IMR-90 (cell line): Measurements from ENCODE around the gene SIM1. TPM values are rescaled to one million over a fixed set of nuclear protein-coding genes. Genes with fewer than 3 reads are reported as not detected.

Experiments used
- ATAC-seq: fragments of 200-7000 bp; cut with Tn5 transposase; 2 replicates; pipeline ENCODE4 v1.9.1; 2020; ENCODE audit warnings: low read depth, mild to moderate bottlenecking, moderate library complexity
- BruUV-seq: library from RNA; stranded (reverse); fragments of 400-500 nt; replicated peaks from 2 replicates; lab custom pipeline; 2021; lab: Mats Ljungman, UMichigan
- CTCF ChIA-PET: fragments of 300-600 bp; formaldehyde crosslinking; extraction: SDS; loops from one replicate; lab custom pipeline; 2021; ENCODE audit warnings: antibody characterized with exemption; lab: Yijun Ruan, JAX
- POLR2A ChIA-PET: fragments of 300-600 bp; sonication (Branson Sonifier 250); formaldehyde crosslinking; loops from one replicate; lab custom pipeline; 2022; ENCODE audit warnings: antibody characterized with exemption; ENCODE audit not compliant: unreplicated experiment; lab: Charles Lee
- DNase-seq: peaks from one replicate; pipeline ENCODE4 v3.0.0; 2013
- H2AFZ ChIP-seq: replicated peaks from 2 replicates; pipeline ENCODE3; 2013; ENCODE audit warnings: low read length, mild to moderate bottlenecking; ENCODE audit not compliant: poor library complexity
- H2AK5ac ChIP-seq: 2 replicates; pipeline ENCODE4 v1.6.1; 2013; ENCODE audit warnings: low read depth, low read length, inconsistent platforms
- H2AK9ac ChIP-seq: replicated peaks from 2 replicates; pipeline ENCODE3; 2013; ENCODE audit warnings: mild to moderate bottlenecking, low read depth, low read length, moderate library complexity; ENCODE audit not compliant: poor library complexity
- H2BK120ac ChIP-seq: 2 replicates; pipeline ENCODE4 v1.6.1; 2013; ENCODE audit warnings: low read depth, low read length, inconsistent platforms
- H2BK15ac ChIP-seq: 3 replicates; pipeline ENCODE4 v1.6.1; 2013; ENCODE audit warnings: low read depth, low read length, inconsistent platforms
- H2BK20ac ChIP-seq: 2 replicates; pipeline ENCODE4 v1.6.1; 2013; ENCODE audit warnings: low read depth, mild to moderate bottlenecking, inconsistent platforms, low read length, moderate library complexity
- H2BK5ac ChIP-seq: 2 replicates; pipeline ENCODE4 v1.6.1; 2013; ENCODE audit warnings: mild to moderate bottlenecking, low read depth, low read length, inconsistent platforms; ENCODE audit not compliant: poor library complexity, severe bottlenecking
- H3K14ac ChIP-seq: replicated peaks from 2 replicates; pipeline ENCODE4 v1.6.1; 2013; ENCODE audit warnings: low read depth, low read length, inconsistent platforms
- H3K18ac ChIP-seq: 2 replicates; pipeline ENCODE4 v1.6.1; 2013; ENCODE audit warnings: low read depth, low read length, control low read depth
- H3K23ac ChIP-seq: 2 replicates; pipeline ENCODE4 v1.6.1; 2013; ENCODE audit warnings: low read depth, low read length, inconsistent platforms
- H3K27ac ChIP-seq: 2 replicates; pipeline ENCODE4 v1.5.1; 2013; ENCODE audit warnings: mild to moderate bottlenecking, control low read depth, low read length; ENCODE audit not compliant: insufficient read depth
- H3K27me3 ChIP-seq: 2 replicates; pipeline ENCODE4 v1.6.1; 2013; ENCODE audit warnings: low read length; ENCODE audit not compliant: control insufficient read depth, insufficient read depth
- H3K36me3 ChIP-seq: 2 replicates; pipeline ENCODE4 v1.6.1; 2013; ENCODE audit warnings: low read length, mixed read lengths; ENCODE audit not compliant: control insufficient read depth, insufficient read depth
- H3K4ac ChIP-seq: 2 replicates; pipeline ENCODE4 v1.6.1; 2013; ENCODE audit warnings: low read depth, low read length, inconsistent platforms
- H3K4me1 ChIP-seq: 2 replicates; pipeline ENCODE4 v1.6.1; 2013; ENCODE audit warnings: low read length, mixed read lengths; ENCODE audit not compliant: control insufficient read depth, insufficient read depth
- H3K4me2 ChIP-seq: 2 replicates; pipeline ENCODE4 v1.6.1; 2013; ENCODE audit warnings: low read depth, mild to moderate bottlenecking, control low read depth, low read length, moderate library complexity
- H3K4me3 ChIP-seq: 2 replicates; pipeline ENCODE4 v1.5.1; 2013; ENCODE audit warnings: low read depth, mild to moderate bottlenecking, control low read depth, low read length, moderate library complexity; ENCODE audit not compliant: insufficient read depth
- H3K56ac ChIP-seq: 2 replicates; pipeline ENCODE4 v1.6.1; 2013; ENCODE audit warnings: low read length, inconsistent platforms; ENCODE audit not compliant: insufficient read depth; ENCODE audit errors: extremely low read depth
- H3K79me1 ChIP-seq, 2 experiments: 2 replicates each; pipeline ENCODE4 v1.6.1; 2013; ENCODE audit warnings: low read length in 2 of 2, inconsistent platforms in 1 of 2, low read depth in 1 of 2
- H3K9ac ChIP-seq: 2 replicates; pipeline ENCODE4 v1.6.1; 2013; ENCODE audit warnings: low read depth, low read length, control low read depth
- H3K9me1 ChIP-seq: 2 replicates; pipeline ENCODE4 v1.6.1; 2013; ENCODE audit warnings: low read length, inconsistent platforms; ENCODE audit not compliant: insufficient read depth
- H3K9me3 ChIP-seq: 2 replicates; pipeline ENCODE4 v1.6.1; 2013; ENCODE audit warnings: low read length; ENCODE audit not compliant: control insufficient read depth, insufficient read depth
- H4K20me1 ChIP-seq: 2 replicates; pipeline ENCODE4 v1.6.1; 2013; ENCODE audit warnings: low read length, inconsistent platforms; ENCODE audit not compliant: insufficient read depth
- H4K5ac ChIP-seq: 2 replicates; pipeline ENCODE4 v1.6.1; 2013; ENCODE audit warnings: mild to moderate bottlenecking, low read depth, low read length, control low read depth
- H4K8ac ChIP-seq, 2 experiments: 2 replicates each; pipeline ENCODE4 v1.6.1; 2013; ENCODE audit warnings: low read depth in 2 of 2, low read length in 2 of 2, control low read depth in 1 of 2, inconsistent platforms in 1 of 2
- H4K91ac ChIP-seq: 2 replicates; pipeline ENCODE4 v1.6.1; 2013; ENCODE audit warnings: low read depth, low read length, inconsistent platforms; ENCODE audit not compliant: insufficient read depth
- BHLHE40 ChIP-seq: fragments of 150-350 bp; IDR thresholded peaks from 2 replicates; pipeline ENCODE4 v1.6.1; 2016; ENCODE audit warnings: mild to moderate bottlenecking, low read depth, low read length
- CEBPB ChIP-seq: IDR thresholded peaks from 2 replicates; pipeline ENCODE4 v1.6.1; 2012; ENCODE audit warnings: low read depth, low read length, improper control_type of control experiment
- CHD1 ChIP-seq: IDR thresholded peaks from 2 replicates; pipeline ENCODE4 v1.6.1; 2012; ENCODE audit warnings: low read depth, low read length, improper control_type of control experiment
- FOS ChIP-seq: fragments of 150-350 bp; IDR thresholded peaks from 2 replicates; pipeline ENCODE4 v1.6.1; 2016; ENCODE audit warnings: low read depth, low read length
- MAFK ChIP-seq: IDR thresholded peaks from 2 replicates; pipeline ENCODE4 v1.6.1; 2012; ENCODE audit warnings: low read depth, low read length, improper control_type of control experiment
- MAZ ChIP-seq: IDR thresholded peaks from 2 replicates; pipeline ENCODE4 v1.6.1; 2012; ENCODE audit warnings: low read depth, mild to moderate bottlenecking, low read length, improper control_type of control experiment, moderate library complexity, borderline replicate concordance
- MXI1 ChIP-seq: IDR thresholded peaks from 2 replicates; pipeline ENCODE4 v1.6.1; 2012; ENCODE audit warnings: low read depth, mild to moderate bottlenecking, low read length, moderate library complexity, borderline replicate concordance
- POLR2A ChIP-seq: IDR thresholded peaks from 2 replicates; pipeline ENCODE4 v1.6.1; 2012; ENCODE audit warnings: mild to moderate bottlenecking, low read depth, low read length
- RAD21 ChIP-seq: IDR thresholded peaks from 2 replicates; pipeline ENCODE4 v1.6.1; 2012; ENCODE audit warnings: low read length, improper control_type of control experiment
- RCOR1 ChIP-seq: IDR thresholded peaks from 2 replicates; pipeline ENCODE4 v1.6.1; 2012; ENCODE audit warnings: mild to moderate bottlenecking, low read length, improper control_type of control experiment; ENCODE audit not compliant: insufficient replicate concordance
- RFX5 ChIP-seq: IDR thresholded peaks from 2 replicates; pipeline ENCODE4 v1.8.0; 2012; ENCODE audit warnings: low read depth, mild to moderate bottlenecking, low read length, moderate library complexity
- SMC3 ChIP-seq: fragments of 150-350 bp; IDR thresholded peaks from 2 replicates; pipeline ENCODE4 v1.6.1; 2016; ENCODE audit warnings: low read depth, mild to moderate bottlenecking, antibody characterized with exemption, low read length, moderate library complexity
- USF2 ChIP-seq: fragments of 150-350 bp; IDR thresholded peaks from 2 replicates; pipeline ENCODE4 v1.6.1; 2017; ENCODE audit warnings: mild to moderate bottlenecking, antibody characterized with exemption, low read length, low read depth
- WGBS, 2 experiments: methylation state at CpG; one replicate each; pipeline versions ENCODE4 v1.1.5 to v1.1.7; 2013; ENCODE audit warnings: missing lambda C conversion rate in 2 of 2; ENCODE audit not compliant: insufficient read length in 1 of 2; ENCODE audit errors: extremely low coverage in 2 of 2; 5-methylcytosine and 5-hydroxymethylcytosine counted together
- dilution Hi-C: fragments of 300-500 bp; cut with HindIII; formaldehyde crosslinking; loops from one replicate; pipeline ENCODE4 v1.14.3; 2018; ENCODE audit warnings: low sequenced_read_pairs; ENCODE audit not compliant: unreplicated experiment
- in situ Hi-C: fragments of 300-500 bp; cut with MboI; formaldehyde crosslinking; loops from 3 replicates; pipeline ENCODE4 v1.14.3; 2019; ENCODE audit warnings: low sequenced_read_pairs, inconsistent platforms, mixed read lengths
- intact Hi-C: fragments of 100-400 bp; cut with micrococcal nuclease; formaldehyde crosslinking; loops from 2 replicates; pipeline ENCODE4 v1.10.0; 2022
- polyA plus RNA-seq, 3 experiments: library from polyadenylated mRNA; depleted of rRNA; stranded (reverse); fragments of >200 nt; gene quantifications; 2 replicates each; pipeline ENCODE4 v1.2.3, GENCODE V29; 2012; ENCODE audit warnings: low replicate concordance in 1 of 3
- total RNA-seq: library from RNA; depleted of rRNA; stranded (reverse); fragments of >200 nt; gene quantifications from 2 replicates; pipeline ENCODE4 v1.2.3, GENCODE V29; 2012

The SIM1 gene
- total and polyA plus RNA-seq, 2 of the 4 experiments (the other 2 are of a cell fraction), result not detected

GRCh38 chr6:100435299-100435698, 29.4 kb downstream of the SIM1 start:
- Histone ChIP-seq H3K23ac (no peak overlapping the region), H3K9ac (no peak overlapping the region), H3K9me3 (no peaks in the 10 kb centered on the region), H2BK15ac (no peak overlapping the region), H3K36me3 (no peaks in the 10 kb centered on the region), H3K9me1 (no peaks in the 10 kb centered on the region), H2BK5ac (no peak overlapping the region), H3K27me3 (peaks cover 33% of the 10 kb centered on the region), H3K79me1 (no peaks in the 10 kb centered on the region), H2AK5ac (no peak overlapping the region), H3K27ac (no peak overlapping the region), H3K18ac (no peak overlapping the region), H3K56ac (no peak overlapping the region), H4K91ac (no peak overlapping the region), H2AK9ac (no peak overlapping the region), H3K4me3 (no peak overlapping the region), H3K4me1 (no peaks in the 10 kb centered on the region), H4K20me1 (no peaks in the 10 kb centered on the region), H3K4ac (no peak overlapping the region), H2BK120ac (no peak overlapping the region), H4K8ac (no peak overlapping the region), H2BK20ac (no peak overlapping the region), H3K14ac (no peak overlapping the region), H3K4me2 (no peak overlapping the region), H2AFZ (no peak overlapping the region), H4K5ac (no peak overlapping the region)
- in situ Hi-C loops, result no loop called here
- ChIA-PET CTCF (interaction anchor here (1.5 kb wide), 1 partner anchor 26 kb away, joined by 4 read pairs; no protein-coding TSS in a partner anchor), POLR2A (no interaction called here)
- intact Hi-C loops, result no loop called here
- no CpG with 5 or more reads among the region's 3 CpGs for WGBS, 2 experiments
- ATAC-seq (no peak), DNase-seq (no peak)
- TF ChIP-seq SMC3 (no peak), RAD21 (no peak), RFX5 (no peak), USF2 (no peak), MAFK (no peak), CEBPB (no peak), MXI1 (no peak), BHLHE40 (no peak), MAZ (no peak), FOS (no peak), RCOR1 (no peak), POLR2A (no peak), CHD1 (no peak)
- dilution Hi-C loops, result no loop called here
- no TSS peak for BruUV-seq
